ENCODE measurements around the gene RAD51B.

Gene RAD51B

DNA sequence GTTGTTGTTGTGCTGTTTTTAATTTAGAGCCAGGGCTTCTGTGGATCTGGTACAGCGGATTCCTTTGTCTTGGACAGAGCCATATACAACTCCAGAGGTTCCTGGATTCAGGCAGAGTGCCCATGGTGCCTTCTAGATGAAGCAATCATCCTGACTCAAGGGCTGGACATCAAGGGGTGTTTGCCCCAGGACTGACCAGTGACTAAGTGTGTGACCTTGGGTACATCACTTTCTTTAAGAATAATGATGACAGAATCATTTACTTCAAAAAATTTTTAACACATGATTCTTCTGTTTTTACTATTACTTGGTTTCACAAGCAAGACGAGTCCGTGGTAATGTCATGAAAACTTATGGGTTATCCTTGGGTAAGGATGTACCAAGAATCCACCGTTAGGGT is 576.0 kb downstream of the RAD51B start:
- no peak overlapping the region for H3K4me3 Mint-ChIP-seq
- H3K4me1 Mint-ChIP-seq = peaks cover 9% of the 10 kb centered on the region
- H3K27ac Mint-ChIP-seq = no peak overlapping the region
- no peaks in the 10 kb centered on the region for H3K9me3 Mint-ChIP-seq
- no peaks in the 10 kb centered on the region for H3K36me3 Mint-ChIP-seq
- H3K27me3 Mint-ChIP-seq = no peaks in the 10 kb centered on the region

DNA sequence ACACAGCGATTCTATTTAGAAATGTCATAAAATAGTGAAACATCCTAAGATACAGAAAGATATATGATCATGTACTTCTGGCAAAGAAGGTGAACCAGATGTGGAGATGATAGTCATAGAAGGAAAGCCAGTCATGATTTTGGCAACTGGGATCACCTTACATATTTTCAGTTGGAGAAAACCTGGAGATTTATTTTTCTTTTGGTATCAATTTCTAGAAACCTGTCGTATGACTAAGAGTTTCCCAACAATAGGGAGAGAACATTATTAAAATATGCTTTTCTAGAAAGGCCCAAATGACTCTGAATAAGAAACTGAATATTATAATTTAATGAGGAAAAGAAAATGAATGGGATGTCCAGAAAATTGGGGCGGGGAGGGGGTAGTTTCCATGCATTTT is 576.9 kb downstream of the RAD51B start:
- H3K9me3 Mint-ChIP-seq = no peaks in the 10 kb centered on the region
- H3K27me3 Mint-ChIP-seq = no peaks in the 10 kb centered on the region
- peaks cover 12% of the 10 kb centered on the region for H3K4me1 Mint-ChIP-seq
- H3K4me3 Mint-ChIP-seq = no peak overlapping the region
- H3K36me3 Mint-ChIP-seq = peaks cover 2% of the 10 kb centered on the region
- H3K27ac Mint-ChIP-seq = no peak overlapping the region

DNA sequence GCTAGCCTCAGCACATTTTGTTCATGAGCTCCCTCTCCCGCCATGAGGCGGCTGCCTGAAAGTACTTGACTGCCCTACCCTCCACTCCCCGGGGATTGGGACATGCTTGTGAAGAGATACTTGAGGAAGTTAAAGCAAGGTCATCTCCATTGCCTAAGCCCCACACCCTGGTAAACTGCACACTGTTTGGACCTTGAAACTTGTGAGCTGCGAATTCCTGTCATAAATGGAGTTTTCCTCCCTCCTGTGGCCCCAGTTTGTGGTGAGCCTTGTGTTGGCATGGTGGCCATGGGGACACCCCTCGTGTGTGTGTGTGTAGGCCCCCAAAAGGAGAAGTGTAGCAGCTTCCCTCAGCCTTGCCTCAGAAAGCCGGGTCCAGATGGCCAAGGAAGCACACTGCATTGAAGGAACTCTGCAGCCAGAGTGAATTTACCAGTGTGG is 577.8 kb downstream of the RAD51B start:
- no peak overlapping the region for H3K27ac Mint-ChIP-seq
- no peak overlapping the region for H3K4me3 Mint-ChIP-seq
- H3K9me3 Mint-ChIP-seq = no peaks in the 10 kb centered on the region
- peaks cover 15% of the 10 kb centered on the region for H3K4me1 Mint-ChIP-seq
- H3K36me3 Mint-ChIP-seq = peaks cover 2% of the 10 kb centered on the region
- H3K27me3 Mint-ChIP-seq = no peaks in the 10 kb centered on the region

DNA sequence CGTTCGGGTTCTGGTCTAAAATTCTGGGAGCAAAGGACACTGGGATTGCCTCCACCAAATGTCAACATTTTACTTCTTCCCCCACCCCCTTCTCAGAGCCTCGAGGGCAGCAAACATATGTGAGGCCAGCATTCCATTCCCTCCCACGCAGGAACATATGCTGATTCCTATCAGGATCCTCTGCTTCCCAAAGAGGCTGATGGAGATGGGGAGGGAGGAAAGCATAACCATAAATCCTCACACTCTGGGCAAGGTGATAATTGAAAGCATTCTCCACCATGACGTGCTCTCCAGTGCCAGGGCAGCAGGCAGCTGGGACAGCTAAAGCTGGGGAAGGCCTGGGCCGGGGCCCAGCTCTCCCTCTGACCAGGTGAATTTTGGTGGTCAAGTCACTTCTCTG is 578.2 kb downstream of the RAD51B start:
- H3K4me3 Mint-ChIP-seq = no peak overlapping the region
- H3K27me3 Mint-ChIP-seq = no peaks in the 10 kb centered on the region
- H3K36me3 Mint-ChIP-seq = peaks cover 2% of the 10 kb centered on the region
- no peaks in the 10 kb centered on the region for H3K9me3 Mint-ChIP-seq
- H3K27ac Mint-ChIP-seq = no peak overlapping the region
- H3K4me1 Mint-ChIP-seq = peaks cover 16% of the 10 kb centered on the region

DNA sequence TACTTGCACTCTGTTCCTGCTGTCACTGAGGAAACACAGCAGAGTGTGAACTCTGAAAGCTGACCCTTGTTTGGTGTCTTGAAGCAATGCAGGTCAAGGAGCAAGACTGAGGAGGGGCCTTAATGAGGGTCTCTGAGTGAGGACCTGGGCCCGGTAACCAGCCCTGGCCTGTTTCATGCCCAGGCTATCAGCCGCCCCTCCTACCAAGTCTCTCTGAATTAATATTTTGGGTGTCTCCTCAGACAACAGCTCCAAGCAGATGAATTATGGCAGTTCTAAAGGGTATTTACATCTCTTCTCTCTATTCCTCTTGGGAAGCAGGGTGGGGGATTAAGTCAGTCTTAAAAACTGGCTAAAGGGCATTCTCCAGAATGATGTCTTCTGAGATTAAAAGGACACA is 578.8 kb downstream of the RAD51B start:
- H3K4me3 Mint-ChIP-seq = no peak overlapping the region
- H3K4me1 Mint-ChIP-seq = peaks cover 20% of the 10 kb centered on the region
- no peak overlapping the region for H3K27ac Mint-ChIP-seq
- peaks cover 2% of the 10 kb centered on the region for H3K36me3 Mint-ChIP-seq
- no peaks in the 10 kb centered on the region for H3K9me3 Mint-ChIP-seq
- no peaks in the 10 kb centered on the region for H3K27me3 Mint-ChIP-seq

DNA sequence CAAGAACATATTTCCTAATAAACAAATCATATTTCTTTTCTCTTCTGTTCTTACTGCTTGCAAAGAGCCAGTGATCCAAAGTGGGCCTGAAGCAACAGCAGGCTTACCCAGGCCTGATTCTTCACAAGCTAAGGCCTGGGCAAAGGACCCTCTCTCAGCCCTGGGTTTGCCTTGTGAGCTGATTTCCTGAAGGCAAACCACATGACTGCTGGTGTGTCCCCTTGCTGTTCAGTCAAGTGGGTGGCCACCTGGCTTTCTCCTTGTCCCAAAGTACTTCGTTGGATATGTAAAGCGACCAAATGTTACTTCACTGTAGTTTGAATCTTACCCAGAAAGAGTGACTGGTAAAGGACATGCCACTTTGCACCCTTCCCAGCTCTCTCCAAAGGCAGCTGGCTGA is 580.4 kb downstream of the RAD51B start:
- Mint-ChIP-seq H3K4me3 (no peak overlapping the region), H3K27me3 (no peaks in the 10 kb centered on the region), H3K4me1 (peaks cover 36% of the 10 kb centered on the region), H3K9me3 (no peaks in the 10 kb centered on the region), H3K27ac (no peak overlapping the region), H3K36me3 (peaks cover 2% of the 10 kb centered on the region)

DNA sequence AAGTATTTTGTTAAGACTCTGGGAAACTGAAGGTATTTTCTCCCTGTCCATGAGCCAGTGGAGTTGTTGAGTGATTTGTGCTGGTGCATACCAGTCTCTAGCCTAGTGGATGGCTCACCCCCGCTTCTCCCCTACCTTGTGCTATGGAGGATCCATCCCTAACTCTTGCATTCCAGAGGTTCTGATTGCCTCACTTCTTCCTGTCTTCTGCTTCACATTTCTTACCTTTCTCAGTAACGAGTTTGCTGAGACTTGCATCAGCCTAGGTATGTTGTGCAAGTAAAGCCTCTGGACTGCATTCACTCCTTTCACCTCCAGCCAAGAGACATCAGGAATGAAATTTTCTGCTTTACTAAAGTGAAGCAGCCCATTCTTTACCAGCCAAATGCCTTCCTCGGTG is 581.7 kb downstream of the RAD51B start:
- Mint-ChIP-seq H3K27ac (no peak overlapping the region), H3K4me3 (no peak overlapping the region), H3K4me1 (peaks cover 38% of the 10 kb centered on the region), H3K36me3 (peaks cover 2% of the 10 kb centered on the region), H3K27me3 (no peaks in the 10 kb centered on the region), H3K9me3 (no peaks in the 10 kb centered on the region)

DNA sequence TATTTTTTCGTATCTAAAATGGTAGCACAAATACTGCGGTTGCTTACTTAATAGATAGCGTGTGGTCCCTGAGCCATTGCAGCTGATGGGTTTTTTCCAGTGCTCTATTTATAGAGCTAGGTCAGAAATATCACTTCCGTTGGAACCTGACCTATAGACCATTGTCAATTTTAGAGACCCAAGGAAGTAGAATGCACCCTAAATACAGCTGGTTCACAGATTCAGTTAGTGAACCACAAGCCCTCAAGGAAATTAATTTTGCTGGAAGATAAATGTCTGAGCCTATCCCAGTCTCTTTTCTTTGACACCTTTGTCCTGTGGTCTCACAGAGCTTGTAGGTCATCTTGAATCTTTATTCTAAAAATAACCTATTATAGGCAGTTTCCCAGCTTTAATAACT is 582.3 kb downstream of the RAD51B start:
- Mint-ChIP-seq H3K9me3 (no peaks in the 10 kb centered on the region), H3K4me1 (peaks cover 38% of the 10 kb centered on the region), H3K27ac (no peak overlapping the region), H3K4me3 (no peak overlapping the region), H3K27me3 (no peaks in the 10 kb centered on the region), H3K36me3 (peaks cover 2% of the 10 kb centered on the region)

DNA sequence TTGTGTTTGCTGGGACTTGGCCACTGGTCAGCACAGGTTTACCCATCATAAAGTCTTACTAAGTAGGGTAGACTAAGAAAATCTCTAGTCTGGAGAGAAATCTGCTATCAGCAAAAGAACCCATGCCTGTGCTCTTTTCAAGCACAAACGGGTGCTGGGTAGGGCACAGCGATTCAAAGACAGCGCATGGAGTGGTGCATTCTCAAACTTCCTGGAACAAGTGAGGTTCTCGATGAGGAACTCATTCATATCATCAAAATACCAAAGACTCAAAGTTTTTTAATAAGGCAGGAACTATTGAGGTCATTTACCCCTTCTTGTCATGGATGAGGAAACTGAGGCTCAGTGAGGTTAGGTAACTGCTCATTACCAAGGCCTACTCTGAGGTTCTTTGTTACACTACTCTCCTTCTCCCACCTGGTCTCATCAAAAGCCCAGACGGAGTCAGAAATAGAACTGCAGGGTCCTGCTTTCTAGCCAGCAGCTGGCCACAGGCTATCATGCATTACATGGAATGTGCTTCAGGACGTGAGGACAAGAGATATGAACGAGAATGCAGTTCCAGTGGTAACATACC is 583.0 kb downstream of the RAD51B start:
- Mint-ChIP-seq H3K27ac (no peak overlapping the region), H3K4me3 (no peak overlapping the region), H3K9me3 (no peaks in the 10 kb centered on the region), H3K27me3 (no peaks in the 10 kb centered on the region), H3K4me1 (peaks cover 42% of the 10 kb centered on the region), H3K36me3 (peaks cover 2% of the 10 kb centered on the region)

DNA sequence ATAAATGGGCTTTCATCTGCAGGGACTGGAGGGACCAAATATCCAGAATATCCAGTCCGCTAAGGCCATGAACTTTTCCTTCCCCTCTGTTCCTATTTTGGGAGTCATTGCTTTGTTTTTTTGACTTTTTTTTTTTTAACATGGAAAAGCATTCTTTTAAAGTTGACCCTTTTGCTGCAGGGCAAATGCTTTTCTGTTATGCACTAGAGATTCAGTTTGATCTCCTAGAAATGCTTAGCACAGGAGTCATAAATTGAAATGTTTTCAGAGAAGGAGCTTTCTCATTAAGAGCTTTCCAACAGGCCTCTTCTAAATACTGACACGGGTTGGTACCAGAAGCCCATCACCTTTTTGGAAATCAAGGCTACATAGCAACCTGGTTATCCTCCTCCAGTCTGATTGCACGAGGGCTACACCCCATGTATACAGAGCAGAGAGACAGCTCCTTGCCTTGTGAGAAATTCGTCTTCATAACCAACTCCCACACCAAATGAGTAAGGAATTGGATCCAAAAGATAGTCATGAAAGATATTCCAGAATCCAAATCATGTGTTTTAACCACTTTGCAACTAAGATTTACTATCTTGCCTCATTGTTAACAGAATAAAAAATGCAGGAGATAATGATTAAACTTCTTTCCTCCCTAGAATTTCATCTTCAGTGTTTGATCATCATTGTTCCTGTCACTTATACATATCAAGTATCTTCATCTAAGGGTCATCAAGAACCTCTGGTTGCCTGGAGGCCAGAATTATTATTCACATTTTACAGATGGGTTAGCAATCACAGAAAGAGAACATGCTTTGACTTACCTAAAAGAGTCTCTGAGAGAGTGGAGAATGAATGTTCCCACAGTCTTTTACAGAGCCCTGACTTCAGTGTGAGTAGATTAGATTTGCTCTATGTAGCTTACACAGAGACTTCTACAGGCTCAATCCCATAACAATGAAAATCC is 583.9 kb downstream of the RAD51B start:
- no peak overlapping the region for H3K27ac Mint-ChIP-seq
- H3K4me3 Mint-ChIP-seq = no peak overlapping the region
- H3K4me1 Mint-ChIP-seq = peaks cover 49% of the 10 kb centered on the region

DNA sequence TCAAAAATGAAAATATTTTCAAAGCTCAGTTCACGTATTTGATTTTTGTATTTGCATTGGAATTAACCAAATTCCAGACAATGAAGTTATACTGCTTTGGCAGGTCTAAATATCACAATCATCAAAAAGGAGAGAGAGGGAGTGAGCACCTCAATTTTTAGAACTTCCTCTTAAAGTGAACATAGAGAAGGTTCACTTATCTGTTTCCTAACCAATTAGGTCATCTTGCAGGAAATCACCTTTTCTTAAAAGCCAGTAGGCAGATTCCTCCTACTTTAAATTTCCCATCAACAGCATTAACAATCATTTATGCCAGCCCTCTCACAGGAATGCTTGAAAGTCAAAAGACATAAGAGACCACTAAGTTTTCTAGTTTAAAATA is 584.6 kb downstream of the RAD51B start:
- no peak overlapping the region for H3K4me3 Mint-ChIP-seq
- H3K36me3 Mint-ChIP-seq = peaks cover 2% of the 10 kb centered on the region
- H3K4me1 Mint-ChIP-seq = peaks cover 55% of the 10 kb centered on the region
- H3K27ac Mint-ChIP-seq = no peak overlapping the region
- H3K27me3 Mint-ChIP-seq = no peaks in the 10 kb centered on the region
- no peaks in the 10 kb centered on the region for H3K9me3 Mint-ChIP-seq

More for the DNA sequence above, 583.9 kb downstream of the RAD51B start:
- no peaks in the 10 kb centered on the region for H3K9me3 Mint-ChIP-seq
- H3K36me3 Mint-ChIP-seq = peaks cover 2% of the 10 kb centered on the region
- no peaks in the 10 kb centered on the region for H3K27me3 Mint-ChIP-seq

DNA sequence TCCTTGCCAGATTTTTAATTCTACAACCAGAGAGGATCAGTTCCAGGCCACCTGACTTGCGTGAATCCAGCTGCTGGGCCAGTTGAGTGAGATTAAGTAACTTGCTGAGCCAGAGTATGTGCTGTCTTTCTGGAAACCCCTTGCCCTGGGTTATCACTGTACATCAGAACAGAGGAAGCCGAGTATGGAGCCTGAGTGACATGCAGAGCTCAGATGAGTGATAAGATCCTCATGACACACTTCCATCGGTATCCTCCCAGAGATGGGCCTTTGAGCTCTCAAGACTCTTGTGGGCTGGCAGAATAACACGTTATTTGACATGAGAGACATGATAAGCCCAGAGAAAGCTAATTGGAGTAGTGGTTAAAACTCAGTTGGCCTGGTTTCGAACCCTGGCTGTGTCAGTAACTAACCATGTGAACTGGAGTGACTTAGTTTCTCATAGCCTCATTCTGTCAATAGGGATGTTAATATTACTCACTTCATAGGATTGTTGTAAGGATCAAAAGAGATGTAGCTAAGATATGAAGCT is 585.1 kb downstream of the RAD51B start:
- Mint-ChIP-seq H3K27ac (peak overlapping the region; percentile 4), H3K36me3 (peaks cover 3% of the 10 kb centered on the region), H3K9me3 (no peaks in the 10 kb centered on the region), H3K4me1 (peaks cover 60% of the 10 kb centered on the region), H3K4me3 (no peak overlapping the region), H3K27me3 (no peaks in the 10 kb centered on the region)

DNA sequence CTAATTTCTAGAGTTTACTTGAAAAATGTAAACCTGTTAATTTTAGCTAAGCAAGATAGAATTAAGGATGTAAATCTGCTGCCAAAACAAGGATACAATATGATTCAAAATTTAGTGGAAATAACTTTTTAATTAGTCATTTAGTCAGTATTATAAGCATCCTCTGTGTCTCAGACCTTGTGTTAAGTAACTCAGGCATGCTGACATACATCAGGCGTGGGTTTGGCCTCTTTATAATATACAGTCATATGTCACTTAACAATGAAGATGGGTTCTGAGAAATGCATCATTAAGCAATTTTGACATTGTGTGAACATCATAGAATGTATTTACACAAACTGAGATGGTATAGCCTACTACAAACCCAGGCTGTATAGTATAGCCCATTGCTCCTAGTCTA is 586.4 kb downstream of the RAD51B start:
- Mint-ChIP-seq H3K27me3 (no peaks in the 10 kb centered on the region), H3K4me1 (peaks cover 51% of the 10 kb centered on the region), H3K36me3 (peaks cover 3% of the 10 kb centered on the region), H3K27ac (no peak overlapping the region), H3K9me3 (no peaks in the 10 kb centered on the region), H3K4me3 (no peak overlapping the region)

DNA sequence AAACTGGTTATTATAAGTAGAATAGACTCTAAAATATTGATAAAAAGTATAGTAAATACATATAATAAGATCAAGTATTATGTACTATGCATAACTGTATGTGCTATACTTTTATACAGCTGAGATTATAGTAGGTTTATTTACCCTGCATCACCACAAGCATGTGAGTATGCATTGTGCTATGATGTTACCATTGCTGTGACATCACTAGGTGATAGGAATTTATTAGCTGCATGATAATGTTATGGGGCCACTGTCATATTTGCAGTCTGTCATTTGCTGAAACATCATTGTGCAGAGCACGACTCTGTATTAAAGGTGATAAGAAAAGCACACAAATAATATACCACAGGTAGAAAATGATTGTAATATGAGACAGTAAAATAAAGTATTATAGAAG is 587.7 kb downstream of the RAD51B start:
- no peaks in the 10 kb centered on the region for H3K27me3 Mint-ChIP-seq
- peak overlapping the region; percentile 33 for H3K27ac Mint-ChIP-seq
- no peak overlapping the region for H3K4me3 Mint-ChIP-seq
- peaks cover 1% of the 10 kb centered on the region for H3K36me3 Mint-ChIP-seq
- peaks cover 46% of the 10 kb centered on the region for H3K4me1 Mint-ChIP-seq
- no peaks in the 10 kb centered on the region for H3K9me3 Mint-ChIP-seq

DNA sequence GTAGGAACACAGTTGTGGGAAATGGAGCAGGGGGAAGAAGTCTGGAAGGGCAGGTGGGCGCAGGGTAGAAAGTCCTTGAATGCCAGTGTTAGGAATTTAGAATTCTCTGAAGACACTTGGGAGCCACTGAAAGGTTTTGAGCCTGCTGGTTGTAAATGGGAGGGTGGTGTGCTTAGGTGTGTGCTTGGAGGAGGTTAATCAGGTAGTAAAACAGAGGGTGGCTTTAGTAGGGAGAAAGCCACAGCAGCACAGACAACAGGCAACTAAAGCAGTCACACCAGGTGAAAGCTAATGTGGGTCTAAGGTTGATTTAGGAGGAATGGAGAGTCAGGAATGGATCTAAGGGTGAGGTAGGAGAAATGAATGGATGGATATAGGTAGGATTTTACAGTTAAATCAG is 588.2 kb downstream of the RAD51B start:
- Mint-ChIP-seq H3K36me3 (peaks cover 1% of the 10 kb centered on the region), H3K4me1 (peaks cover 44% of the 10 kb centered on the region), H3K27me3 (no peaks in the 10 kb centered on the region), H3K4me3 (no peak overlapping the region), H3K27ac (no peak overlapping the region), H3K9me3 (no peaks in the 10 kb centered on the region)

DNA sequence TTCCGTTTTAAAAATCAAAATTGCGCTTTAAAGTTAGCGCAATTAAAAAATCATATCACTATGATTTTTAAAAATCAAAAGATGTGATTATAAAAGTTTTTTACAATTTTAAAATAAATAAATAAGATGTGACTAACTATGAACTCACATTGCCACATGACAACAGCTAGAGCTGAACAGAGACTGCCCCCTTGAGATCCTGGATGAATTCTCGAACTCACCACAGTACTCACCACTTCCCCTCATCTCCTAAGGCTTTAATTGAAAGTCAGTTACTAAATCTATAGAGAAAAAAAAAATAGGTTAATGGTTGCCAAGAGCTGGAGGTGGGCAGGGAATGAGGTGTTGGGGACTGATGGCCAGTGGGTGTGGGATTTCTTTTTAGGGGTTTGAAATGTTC is 589.1 kb downstream of the RAD51B start:
- Mint-ChIP-seq H3K27ac (no peak overlapping the region), H3K4me3 (no peak overlapping the region), H3K27me3 (no peaks in the 10 kb centered on the region), H3K4me1 (peaks cover 37% of the 10 kb centered on the region), H3K36me3 (peaks cover 1% of the 10 kb centered on the region), H3K9me3 (no peaks in the 10 kb centered on the region)
